K562 (cell line): ENCODE data around the gene USP32. TPM values are rescaled to one million over a fixed set of nuclear protein-coding genes. Genes with fewer than 3 reads are reported as not detected.

Experiments
- CBX1 ChIP-seq: sonication (generic); IDR thresholded peaks from 2 replicates; pipeline ENCODE4 v1.6.1; 2016; ENCODE audit warnings: antibody characterized with exemption, low read depth, mild to moderate bottlenecking
- CTBP1 ChIP-seq: fragments of 450-650 bp; IDR thresholded peaks from 2 replicates; pipeline ENCODE4 v1.6.1; 2016; ENCODE audit warnings: borderline replicate concordance
- EZH2 ChIP-seq: IDR thresholded peaks from 2 replicates; pipeline ENCODE4 v1.6.1; 2012; ENCODE audit warnings: low read depth, mild to moderate bottlenecking, inconsistent platforms, low read length, borderline replicate concordance
- GTF3C2 ChIP-seq: IDR thresholded peaks from 3 replicates; pipeline ENCODE4 v1.6.1; 2011; ENCODE audit warnings: borderline replicate concordance, mild to moderate bottlenecking, moderate library complexity; ENCODE audit not compliant: insufficient read length; ENCODE audit errors: extremely low read depth
- HMBOX1 ChIP-seq: sonication (generic); IDR thresholded peaks from 2 replicates; pipeline ENCODE4 v1.6.1; 2016
- JUN ChIP-seq, 2 experiments: sonication (generic) in 1 of 2; formaldehyde crosslinking in 1 of 2; IDR thresholded peaks; 2 replicates each; pipeline versions ENCODE4 v1.6.1 to v1.8.0; 2012 to 2022; ENCODE audit warnings: borderline replicate concordance in 2 of 2, mild to moderate bottlenecking in 2 of 2, improper control_type of control experiment in 1 of 2, low read depth in 1 of 2, low read length in 1 of 2, missing genetic modification reagents in 1 of 2
- JUND ChIP-seq, 2 experiments: IDR thresholded peaks; 2 replicates in 1 of 2; 3 replicates in 1 of 2; pipeline ENCODE4 v1.6.1; 2011; ENCODE audit warnings: borderline replicate concordance in 2 of 2, low read depth in 2 of 2, low read length in 2 of 2, improper control_type of control experiment in 1 of 2, missing biosample characterization in 1 of 2, missing genetic modification characterization in 1 of 2, missing genetic modification reagents in 1 of 2
- KLF1 ChIP-seq: fragments of 450-650 bp; IDR thresholded peaks from 2 replicates; pipeline ENCODE4 v1.6.1; 2016; ENCODE audit warnings: missing genetic modification characterization, missing compliant biosample characterization
- NFE2L1 ChIP-seq: fragments of 450-650 bp; IDR thresholded peaks from 2 replicates; pipeline ENCODE4 v1.6.1; 2016; ENCODE audit warnings: missing genetic modification characterization, low read depth, mild to moderate bottlenecking, missing compliant biosample characterization, moderate library complexity, borderline replicate concordance
- NFIC ChIP-seq: fragments of 450-650 bp; IDR thresholded peaks from 2 replicates; pipeline ENCODE4 v1.6.1; 2017; ENCODE audit warnings: mild to moderate bottlenecking, inconsistent platforms
- POLR2AphosphoS5 ChIP-seq: IDR thresholded peaks from 2 replicates; pipeline ENCODE4 v1.6.1; 2011; ENCODE audit warnings: mild to moderate bottlenecking, low read depth, low read length, moderate library complexity; ENCODE audit not compliant: control insufficient read depth, insufficient read depth
- PYGO2 ChIP-seq: fragments of 450-650 bp; IDR thresholded peaks from 2 replicates; pipeline ENCODE4 v1.6.1; 2016; ENCODE audit warnings: mild to moderate bottlenecking, missing genetic modification characterization, moderate library complexity, missing compliant biosample characterization
- RCOR1 ChIP-seq, 2 experiments: IDR thresholded peaks; 2 replicates each; pipeline ENCODE4 v1.6.1; 2012; ENCODE audit warnings: low read depth in 2 of 2, low read length in 2 of 2, borderline replicate concordance in 1 of 2, improper control_type of control experiment in 1 of 2
- RREB1 ChIP-seq: fragments of 250-450 bp; sonication (Bioruptor Pico); IDR thresholded peaks from 2 replicates; pipeline ENCODE4 v1.4.0; 2020
- STAG1 ChIP-seq: sonication (generic); formaldehyde crosslinking; IDR thresholded peaks from 2 replicates; pipeline ENCODE4 v1.5.0; 2020; ENCODE audit warnings: missing genetic modification reagents, borderline replicate concordance
- YY1 ChIP-seq, 3 experiments: IDR thresholded peaks; 2 replicates each; pipeline ENCODE4 v1.6.1; 2011; ENCODE audit warnings: low read length in 2 of 3, mild to moderate bottlenecking in 2 of 3, moderate library complexity in 2 of 3, borderline replicate concordance in 1 of 3, control low read depth in 1 of 3, low read depth in 1 of 3; ENCODE audit not compliant: insufficient read depth in 3 of 3, insufficient replicate concordance in 2 of 3, control insufficient read depth in 1 of 3, insufficient read length in 1 of 3; ENCODE audit errors: extremely low read depth in 1 of 3
- polyA plus RNA-seq, 8 experiments: library from polyadenylated mRNA; depleted of rRNA in 4 of 8; stranded (reverse) in 5 of 8; unstranded in 3 of 8; fragments of >200 nt; fragmentation: Nextera tagmentation in 2 of 8; fragmentation: Illumina TruSeq in 1 of 8; extraction: Ambion mirVana in 2 of 8; extraction: Trizol in 1 of 8; gene quantifications; 2 replicates each; pipeline versions ENCODE4 v1.2.1 to v1.2.3, GENCODE V29; 2011 to 2014; ENCODE audit warnings: inconsistent platforms in 1 of 8, missing spikeins in 1 of 8
- total RNA-seq, 7 experiments: library from RNA; depleted of rRNA in 6 of 7; stranded (reverse); fragments of >200 nt in 6 of 7; fragmentation: Illumina TruSeq in 2 of 7; extraction: Trizol in 2 of 7; gene quantifications; 2 replicates each; pipeline versions ENCODE4 v1.2.1 to v1.2.3, GENCODE V29; 2011 to 2021; ENCODE audit warnings: low replicate concordance in 1 of 7

The USP32 gene
- total and polyA plus RNA-seq, 9 of the 15 experiments (the other 6 are each of a cell fraction or from before 2014, with no cell fraction given), result 18.0 to 69.3 (median 47.1) TPM

GRCh38 chr17:60388742-60389141 is 3.2 kb downstream of the USP32 start (continued):
- no peak for TF ChIP-seq CTBP1
- peak; percentile 58; the same call in 1 of the 2 replicates for TF ChIP-seq HMBOX1
- TF ChIP-seq RCOR1 (IDR thresholded peaks at IDR 0.05; ENCODE audit: borderline replicate concordance in 1 of 2, low read depth in 2 of 2, low read length in 2 of 2), result 0 out of 4 replicates have a peak, but pooled peaks of 1 of the 2 experiments have one; percentile 3
- no peak for TF ChIP-seq NFE2L1 (tag)
- no peak for TF ChIP-seq STAG1 (CRISPR knock-in tag)
- TF ChIP-seq EZH2, result no peak
- no peak for TF ChIP-seq JUN (IDR thresholded peaks at IDR 0.05; ENCODE audit: borderline replicate concordance, low read depth, low read length)
- no peak for TF ChIP-seq JUN (CRISPR knock-in tag; IDR thresholded peaks at IDR 0.05; ENCODE audit: borderline replicate concordance)
- TF ChIP-seq RREB1, result no peak
- no peak for TF ChIP-seq KLF1 (tag)
- 0 out of 2 replicates have a peak, but pooled peaks have one; percentile 13 for TF ChIP-seq JUND (IDR thresholded peaks at IDR 0.05; ENCODE audit: borderline replicate concordance, low read depth, low read length)
- no peak for TF ChIP-seq JUND (tag; IDR thresholded peaks at IDR 0.05; ENCODE audit: borderline replicate concordance, low read depth, low read length)
- TF ChIP-seq GTF3C2, result no peak
- TF ChIP-seq CBX1, result no peak
- peak; percentile 31; the same call in 1 of the 2 replicates for TF ChIP-seq POLR2AphosphoS5
- TF ChIP-seq PYGO2, result no peak; the same call in 1 of the 2 replicates
- TF ChIP-seq NFIC, result peak; percentile 3; the same call in 1 of the 2 replicates
- no peak for TF ChIP-seq YY1 (IDR thresholded peaks at IDR 0.05; ENCODE audit: borderline replicate concordance in 1 of 3, control insufficient read depth in 1 of 3, extremely low read depth in 1 of 3, insufficient read depth in 3 of 3, insufficient read length in 1 of 3, insufficient replicate concordance in 2 of 3, low read depth in 1 of 3, low read length in 2 of 3)
